Measurements from ENCODE around the gene BLVRA.

DNA sequence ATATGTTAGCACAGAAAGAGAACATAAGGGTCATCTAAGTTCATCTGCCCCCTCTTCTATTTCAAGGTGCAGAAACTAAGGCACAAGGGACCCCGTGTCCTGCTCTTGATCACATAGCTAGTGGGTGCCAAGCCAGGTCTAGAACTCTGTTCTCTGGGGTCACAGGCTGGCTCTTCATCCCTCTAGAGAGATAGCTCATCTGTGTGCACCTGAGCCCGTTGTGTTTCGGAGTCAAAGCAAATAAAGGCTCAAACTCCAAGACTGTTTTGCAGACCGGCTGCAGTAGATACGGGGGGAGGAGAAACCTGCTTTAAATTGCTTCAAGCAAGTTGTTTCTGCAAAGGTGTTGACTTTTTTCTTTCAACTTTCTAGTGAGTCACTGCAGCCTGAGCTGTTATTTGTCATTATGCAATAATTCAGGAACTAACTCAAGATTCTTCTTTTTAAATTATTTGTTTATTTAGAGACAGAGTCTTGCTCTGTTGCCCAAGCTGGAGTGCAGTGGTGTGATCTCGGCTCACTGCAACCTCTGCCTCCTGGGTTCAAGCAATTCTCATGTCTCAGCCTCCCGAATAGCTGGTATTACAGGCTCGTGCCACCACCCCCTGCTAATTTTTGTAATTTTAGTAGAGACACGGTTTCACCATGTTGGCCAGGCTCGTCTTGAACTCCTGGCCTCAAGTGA is 6.5 kb downstream of the BLVRA start:
- no peak for TF ChIP-seq ZFP36 (IDR thresholded peaks at IDR 0.05; ENCODE audit: borderline replicate concordance, partially characterized antibody)
- no peak for TF ChIP-seq POLR2A (IDR thresholded peaks at IDR 0.05; ENCODE audit: low read length)
- no peak for TF ChIP-seq HDAC2 (IDR thresholded peaks at IDR 0.05)
- TF ChIP-seq, protein P1, sequence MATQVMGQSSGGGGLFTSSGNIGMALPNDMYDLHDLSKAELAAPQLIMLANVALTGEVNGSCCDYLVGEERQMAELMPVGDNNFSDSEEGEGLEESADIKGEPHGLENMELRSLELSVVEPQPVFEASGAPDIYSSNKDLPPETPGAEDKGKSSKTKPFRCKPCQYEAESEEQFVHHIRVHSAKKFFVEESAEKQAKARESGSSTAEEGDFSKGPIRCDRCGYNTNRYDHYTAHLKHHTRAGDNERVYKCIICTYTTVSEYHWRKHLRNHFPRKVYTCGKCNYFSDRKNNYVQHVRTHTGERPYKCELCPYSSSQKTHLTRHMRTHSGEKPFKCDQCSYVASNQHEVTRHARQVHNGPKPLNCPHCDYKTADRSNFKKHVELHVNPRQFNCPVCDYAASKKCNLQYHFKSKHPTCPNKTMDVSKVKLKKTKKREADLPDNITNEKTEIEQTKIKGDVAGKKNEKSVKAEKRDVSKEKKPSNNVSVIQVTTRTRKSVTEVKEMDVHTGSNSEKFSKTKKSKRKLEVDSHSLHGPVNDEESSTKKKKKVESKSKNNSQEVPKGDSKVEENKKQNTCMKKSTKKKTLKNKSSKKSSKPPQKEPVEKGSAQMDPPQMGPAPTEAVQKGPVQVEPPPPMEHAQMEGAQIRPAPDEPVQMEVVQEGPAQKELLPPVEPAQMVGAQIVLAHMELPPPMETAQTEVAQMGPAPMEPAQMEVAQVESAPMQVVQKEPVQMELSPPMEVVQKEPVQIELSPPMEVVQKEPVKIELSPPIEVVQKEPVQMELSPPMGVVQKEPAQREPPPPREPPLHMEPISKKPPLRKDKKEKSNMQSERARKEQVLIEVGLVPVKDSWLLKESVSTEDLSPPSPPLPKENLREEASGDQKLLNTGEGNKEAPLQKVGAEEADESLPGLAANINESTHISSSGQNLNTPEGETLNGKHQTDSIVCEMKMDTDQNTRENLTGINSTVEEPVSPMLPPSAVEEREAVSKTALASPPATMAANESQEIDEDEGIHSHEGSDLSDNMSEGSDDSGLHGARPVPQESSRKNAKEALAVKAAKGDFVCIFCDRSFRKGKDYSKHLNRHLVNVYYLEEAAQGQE (IDR thresholded peaks at IDR 0.05), result no peak
- TF ChIP-seq, protein P2, sequence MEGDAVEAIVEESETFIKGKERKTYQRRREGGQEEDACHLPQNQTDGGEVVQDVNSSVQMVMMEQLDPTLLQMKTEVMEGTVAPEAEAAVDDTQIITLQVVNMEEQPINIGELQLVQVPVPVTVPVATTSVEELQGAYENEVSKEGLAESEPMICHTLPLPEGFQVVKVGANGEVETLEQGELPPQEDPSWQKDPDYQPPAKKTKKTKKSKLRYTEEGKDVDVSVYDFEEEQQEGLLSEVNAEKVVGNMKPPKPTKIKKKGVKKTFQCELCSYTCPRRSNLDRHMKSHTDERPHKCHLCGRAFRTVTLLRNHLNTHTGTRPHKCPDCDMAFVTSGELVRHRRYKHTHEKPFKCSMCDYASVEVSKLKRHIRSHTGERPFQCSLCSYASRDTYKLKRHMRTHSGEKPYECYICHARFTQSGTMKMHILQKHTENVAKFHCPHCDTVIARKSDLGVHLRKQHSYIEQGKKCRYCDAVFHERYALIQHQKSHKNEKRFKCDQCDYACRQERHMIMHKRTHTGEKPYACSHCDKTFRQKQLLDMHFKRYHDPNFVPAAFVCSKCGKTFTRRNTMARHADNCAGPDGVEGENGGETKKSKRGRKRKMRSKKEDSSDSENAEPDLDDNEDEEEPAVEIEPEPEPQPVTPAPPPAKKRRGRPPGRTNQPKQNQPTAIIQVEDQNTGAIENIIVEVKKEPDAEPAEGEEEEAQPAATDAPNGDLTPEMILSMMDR (IDR thresholded peaks at IDR 0.05), result no peak
- TF ChIP-seq BHLHE40 (IDR thresholded peaks at IDR 0.05; ENCODE audit: low read depth, low read length), result no peak
- TF ChIP-seq, protein P3, sequence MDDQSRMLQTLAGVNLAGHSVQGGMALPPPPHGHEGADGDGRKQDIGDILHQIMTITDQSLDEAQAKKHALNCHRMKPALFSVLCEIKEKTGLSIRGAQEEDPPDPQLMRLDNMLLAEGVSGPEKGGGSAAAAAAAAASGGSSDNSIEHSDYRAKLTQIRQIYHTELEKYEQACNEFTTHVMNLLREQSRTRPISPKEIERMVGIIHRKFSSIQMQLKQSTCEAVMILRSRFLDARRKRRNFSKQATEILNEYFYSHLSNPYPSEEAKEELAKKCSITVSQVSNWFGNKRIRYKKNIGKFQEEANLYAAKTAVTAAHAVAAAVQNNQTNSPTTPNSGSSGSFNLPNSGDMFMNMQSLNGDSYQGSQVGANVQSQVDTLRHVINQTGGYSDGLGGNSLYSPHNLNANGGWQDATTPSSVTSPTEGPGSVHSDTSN (IDR thresholded peaks at IDR 0.05), result no peak; the same call in 1 of the 2 replicates
